Upper lobe of right lung (tissue), 1 donor: ENCODE results near the gene FKBP2. TPM values are rescaled to one million over a fixed set of nuclear protein-coding genes. Genes with fewer than 3 reads are reported as not detected.
A peak's percentile ranks its signal among the peaks of the same experiment; 100 is the strongest.

Experiments
- ATAC-seq: fragments of 200-7000 bp; cut with Tn5 transposase; one replicate; pipeline ENCODE4 v1.9.1; 2020; ENCODE audit warnings: mild to moderate bottlenecking, moderate library complexity
- DNase-seq: peaks from one replicate; pipeline ENCODE4 v3.0.0-alpha.2; 2020
- H3K27ac ChIP-seq: fragments of 200-600 bp; one replicate; pipeline ENCODE4 v1.8.0; 2022
- H3K27me3 ChIP-seq: fragments of 200-600 bp; one replicate; pipeline ENCODE4 v1.8.0; 2022; ENCODE audit warnings: mild to moderate bottlenecking
- H3K36me3 ChIP-seq: fragments of 200-600 bp; one replicate; pipeline ENCODE4 v1.8.0; 2022
- H3K4me1 ChIP-seq: fragments of 200-600 bp; one replicate; pipeline ENCODE4 v1.8.0; 2022
- H3K4me3 ChIP-seq: fragments of 200-600 bp; one replicate; pipeline ENCODE4 v1.8.0; 2022; ENCODE audit warnings: mild to moderate bottlenecking
- H3K9me3 ChIP-seq: fragments of 200-600 bp; one replicate; pipeline ENCODE4 v1.8.0; 2022
- CTCF ChIP-seq: fragments of 200-600 bp; IDR thresholded peaks from one replicate; pipeline ENCODE4 v1.8.0; 2022; ENCODE audit warnings: antibody characterized with exemption
- intact Hi-C: fragments of 100-400 bp; cut with DNase I; formaldehyde crosslinking; loops from one replicate; pipeline ENCODE4 v1.11.0; 2022
- total RNA-seq: library from RNA; stranded (reverse); fragmentation: NEBNext Ultra II Directional; extraction: Animal tissue kit (Norgen Biotek cat#: 25700); gene quantifications from one replicate; pipeline ENCODE4 v1.2.1, GENCODE V29; 2021
- donor health status: DM: no; HTN: yes; CAD: no; lungs with severe emphysema.

The FKBP2 gene
- total RNA-seq, 1 donor from 2014 or later: 53.9 TPM

GRCh38 chr11:64220271-64220670 lies 20.6 kb upstream of the FKBP2 start:
- Histone ChIP-seq H3K4me1 (peaks cover 7% of the 10 kb centered on the region), H3K4me3 (no peak overlapping the region), H3K27me3 (no peaks in the 10 kb centered on the region), H3K27ac (no peak overlapping the region), H3K36me3 (peaks cover 45% of the 10 kb centered on the region), H3K9me3 (no peaks in the 10 kb centered on the region)
- DNase-seq (no peak), ATAC-seq (no peak)
- intact Hi-C loops: no loop called here
- no peak for TF ChIP-seq CTCF

DNA sequence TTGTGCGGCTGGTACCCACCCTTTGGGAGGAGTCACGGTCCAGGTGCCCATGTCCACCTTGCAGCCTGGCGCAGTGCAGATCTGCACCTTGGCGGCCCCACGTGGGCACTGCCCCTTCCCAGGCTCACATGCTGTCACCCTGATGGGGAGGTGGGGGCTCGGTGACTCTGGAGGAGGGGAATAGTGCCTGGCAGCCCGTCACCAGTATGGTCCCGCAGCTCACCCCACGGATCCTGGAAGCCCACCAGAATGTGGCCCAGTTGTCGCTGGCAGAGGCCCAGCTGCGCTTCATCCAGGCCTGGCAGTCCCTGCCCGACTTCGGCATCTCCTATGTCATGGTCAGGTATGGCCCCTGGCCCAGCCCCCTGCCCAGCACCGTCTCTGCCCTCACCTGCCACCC lies 20.1 kb upstream of the FKBP2 start:
- intact Hi-C loops: no loop called here
- peaks cover 45% of the 10 kb centered on the region for H3K36me3 ChIP-seq
- no peak overlapping the region for H3K27ac ChIP-seq
- no peak for TF ChIP-seq CTCF
- H3K4me3 ChIP-seq: no peak overlapping the region
- peaks cover 8% of the 10 kb centered on the region for H3K4me1 ChIP-seq
- DNase-seq: peak; percentile 62
- no peaks in the 10 kb centered on the region for H3K9me3 ChIP-seq
- ATAC-seq: no peak
- H3K27me3 ChIP-seq: no peaks in the 10 kb centered on the region

DNA sequence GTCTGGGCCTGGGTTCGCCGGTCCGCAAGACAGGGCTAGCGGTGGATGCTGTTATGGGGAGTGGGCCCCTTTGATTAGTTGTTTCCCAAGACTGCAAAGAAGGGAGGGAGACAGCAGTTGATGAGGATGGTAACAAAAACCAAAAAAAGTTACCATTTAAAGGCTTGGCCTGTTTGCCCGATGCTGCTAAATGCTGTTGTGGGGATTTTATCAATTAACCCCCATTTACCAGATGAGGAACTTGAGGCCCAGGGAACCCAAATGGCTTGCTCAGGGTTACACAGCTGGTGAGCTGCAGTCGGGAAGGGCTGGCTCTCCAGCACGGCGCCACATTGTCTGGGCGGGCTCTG lies 18.3 kb upstream of the FKBP2 start:
- Histone ChIP-seq H3K27me3 (no peaks in the 10 kb centered on the region), H3K36me3 (peaks cover 45% of the 10 kb centered on the region), H3K4me1 (peaks cover 18% of the 10 kb centered on the region), H3K4me3 (no peak overlapping the region), H3K27ac (no peak overlapping the region), H3K9me3 (no peaks in the 10 kb centered on the region)
- ATAC-seq (no peak), DNase-seq (no peak)
- TF ChIP-seq CTCF: no peak
- intact Hi-C loops: no loop called here

GRCh38 chr11:64223001-64223651 lies 17.8 kb upstream of the FKBP2 start:
- H3K4me1 ChIP-seq: peaks cover 23% of the 10 kb centered on the region
- ATAC-seq (no peak), DNase-seq (peak; percentile 63)
- TF ChIP-seq CTCF: no peak
- peaks cover 45% of the 10 kb centered on the region for H3K36me3 ChIP-seq
- no peaks in the 10 kb centered on the region for H3K9me3 ChIP-seq
- no peaks in the 10 kb centered on the region for H3K27me3 ChIP-seq
- no peak overlapping the region for H3K4me3 ChIP-seq
- intact Hi-C loops: no loop called here
- H3K27ac ChIP-seq: no peak overlapping the region

- H3K27me3 ChIP-seq: no peaks in the 10 kb centered on the region
- no peak for TF ChIP-seq CTCF
- intact Hi-C loops: no loop called here
- H3K9me3 ChIP-seq: no peaks in the 10 kb centered on the region
- DNase-seq (no peak), ATAC-seq (no peak)
- peaks cover 27% of the 10 kb centered on the region for H3K4me1 ChIP-seq
- no peak overlapping the region for H3K27ac ChIP-seq
- no peak overlapping the region for H3K4me3 ChIP-seq
- H3K36me3 ChIP-seq: peaks cover 39% of the 10 kb centered on the region
Observed at GRCh38 chr11:64224151-64224890, 16.6 kb upstream of the FKBP2 start.
